ENCODE measurements around the gene TBX19. TPM values are rescaled to one million over a fixed set of nuclear protein-coding genes. Genes with fewer than 3 reads are reported as not detected.
A peak's percentile ranks its signal among the peaks of the same experiment; 100 is the strongest.
"Not testable (repeated sequence)": the region's sequence is repeated elsewhere in the genome, so short reads cannot be mapped to it uniquely, and the experiment has no call there.

TBX19 gene
- total and polyA plus RNA-seq, 12 donors, result 0.35 to 2.2 (median 1.1) TPM; not detected in 1

- Histone ChIP-seq H3K4me1 (replicated peaks in 1 of 2) (peaks cover 5% of the 10 kb centered on the region in 2 donors), H3K27ac (no peak overlapping the region), H3K9me3 (replicated peaks in 1 of 3) (no peaks in the 10 kb centered on the region), H3K36me3 (replicated peaks in 1 of 2) (no peaks in the 10 kb centered on the region), H3K27me3 (no peaks in the 10 kb centered on the region), H3K4me3 (peak overlapping the region in 1 of 4 donors; percentile 61)
- DNase-seq, result no peak
- WGBS, 4 donors, result 89 to 100% (median 98%) methylated on average over 1 of the region's 1 CpG
- no peak for TF ChIP-seq POLR2A (IDR thresholded peaks at IDR 0.05)
- TF ChIP-seq CTCF (IDR thresholded peaks at IDR 0.05), result no peak
- intact Hi-C loops (cut with DNase I), result loop anchor here in 1 of 2 donors (10.0 kb wide), 1 partner anchor 217 kb away; no protein-coding TSS in a partner anchor
Observed at GRCh38 chr1:168347630-168348029, 67.0 kb downstream of the TBX19 start.

DNA sequence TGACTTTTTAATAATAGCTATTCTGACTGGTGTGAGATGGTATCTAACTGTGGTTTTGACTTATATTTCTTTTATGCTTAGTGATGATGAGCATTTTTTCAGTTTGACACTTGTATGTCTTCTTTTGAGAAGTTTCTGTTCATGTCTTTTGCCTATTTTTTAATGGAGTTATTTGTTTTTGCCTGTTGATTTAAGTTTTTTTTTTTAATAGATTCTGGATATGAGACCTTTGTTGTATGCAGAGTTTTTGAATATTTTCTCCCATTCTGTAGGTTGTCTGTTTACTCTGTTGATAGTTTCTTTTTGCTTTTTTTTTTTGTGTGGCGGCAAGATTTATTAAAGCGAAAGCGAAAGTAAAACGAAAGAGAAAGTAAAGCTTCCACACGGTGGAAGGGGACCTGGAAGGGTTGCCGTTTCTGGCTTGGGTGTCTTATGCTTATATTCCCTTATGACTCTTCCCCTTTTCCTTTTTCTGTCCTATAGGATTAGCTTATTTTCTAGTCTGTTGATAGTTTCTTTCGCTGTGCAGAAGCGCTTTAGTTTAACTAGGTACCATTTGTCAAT lies 67.6 kb downstream of the TBX19 start:
- intact Hi-C loops (cut with DNase I), result loop anchor here in 1 of 2 donors (10.0 kb wide), 1 partner anchor 217 kb away; no protein-coding TSS in a partner anchor
- TF ChIP-seq CTCF (IDR thresholded peaks at IDR 0.05), result no peak
- no peak for TF ChIP-seq POLR2A (IDR thresholded peaks at IDR 0.05)
- Histone ChIP-seq H3K27ac (peak overlapping the region in 1 of 5 donors; percentile 2), H3K9me3 (replicated peaks in 1 of 3) (no peaks in the 10 kb centered on the region), H3K4me1 (replicated peaks in 1 of 2) (peaks cover under 1% of the 10 kb centered on the region in 2 donors), H3K36me3 (replicated peaks in 1 of 2) (no peaks in the 10 kb centered on the region), H3K27me3 (no peaks in the 10 kb centered on the region), H3K4me3 (peak overlapping the region in 2 of 4 donors; percentile 3 to 61)
- no peak for DNase-seq
- 34 to 66% (median 58%) methylated on average over 8 of the region's 8 CpGs for WGBS, 4 donors

- WGBS, 4 donors, result 87 to 94% (median 92%) methylated on average over 11 to 33 of the region's 36 CpGs
- DNase-seq; intact Hi-C loops (cut with DNase I): not testable (repeated sequence)
Observed at GRCh38 chr1:168354335-168355269, 73.9 kb downstream of the TBX19 start.

DNA sequence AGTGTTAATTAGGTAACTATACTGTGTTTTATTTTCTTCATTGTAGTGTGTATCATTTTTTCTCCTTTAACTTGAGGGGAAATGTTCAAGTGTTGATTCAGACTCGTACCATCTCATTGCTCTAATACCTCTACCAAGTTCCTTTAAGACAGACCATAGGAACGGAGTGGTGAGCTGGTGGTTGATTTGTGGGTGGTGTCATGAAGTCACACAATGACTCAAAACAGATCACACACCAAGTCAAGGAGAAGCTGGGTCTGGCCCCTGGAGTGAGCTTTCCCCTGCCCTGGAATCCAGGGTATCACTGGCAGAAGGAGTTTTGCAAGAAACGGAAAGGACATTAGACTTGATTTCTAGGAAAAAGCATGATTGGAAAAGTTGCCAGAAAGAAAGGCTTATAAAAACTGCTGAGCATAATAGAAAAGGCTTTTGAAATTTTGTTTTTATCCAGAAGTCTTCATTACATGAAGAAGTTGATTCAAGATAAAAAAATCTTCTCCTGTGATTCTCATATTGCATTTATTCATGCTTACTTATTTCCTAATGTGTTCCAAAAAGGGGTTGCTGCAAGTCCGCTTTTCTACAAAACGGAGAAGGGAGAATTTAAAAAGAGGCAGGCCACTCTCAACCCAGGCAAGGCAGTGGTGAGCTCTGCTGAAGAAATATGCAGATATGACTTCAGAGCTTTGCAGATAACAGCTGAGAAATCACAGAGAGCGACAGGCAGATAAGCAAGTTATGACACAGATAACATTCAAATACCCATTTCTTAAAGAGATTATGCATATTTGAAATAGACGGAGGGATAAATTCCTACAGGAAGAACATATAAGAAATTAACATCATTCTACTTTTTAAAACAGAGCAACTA lies 79.7 kb downstream of the TBX19 start:
- no peaks in the 10 kb centered on the region for H3K36me3 ChIP-seq (replicated peaks in 1 of 2)

More at GRCh38 chr1:168354335-168355269, 73.9 kb downstream of the TBX19 start:
- not testable (repeated sequence) for H3K27ac ChIP-seq; H3K9me3 ChIP-seq (replicated peaks in 1 of 3); H3K36me3 ChIP-seq (replicated peaks in 1 of 2); H3K4me1 ChIP-seq (replicated peaks in 1 of 2); H3K4me3 ChIP-seq; H3K27me3 ChIP-seq

More for the DNA sequence above, 79.7 kb downstream of the TBX19 start:
- intact Hi-C loops (cut with DNase I), result no loop called here
- Histone ChIP-seq H3K4me1 (replicated peaks in 1 of 2) (no peaks in the 10 kb centered on the region), H3K9me3 (replicated peaks in 1 of 3) (no peaks in the 10 kb centered on the region), H3K27ac (peak overlapping the region in 1 of 5 donors; percentile 41), H3K4me3 (no peak overlapping the region), H3K27me3 (no peaks in the 10 kb centered on the region)
- DNase-seq, result no peak
- 54 to 65% (median 57%) methylated on average over 7 of the region's 7 CpGs for WGBS, 4 donors
- TF ChIP-seq CTCF (IDR thresholded peaks at IDR 0.05) (no peak), POLR2A (IDR thresholded peaks at IDR 0.05) (no peak)

Measured in adrenal gland (tissue), 12 donors.